Subcutaneous adipose tissue (tissue), 4 donors: ENCODE measurements around the gene RCAN1. TPM values are rescaled to one million over a fixed set of nuclear protein-coding genes. Genes with fewer than 3 reads are reported as not detected.

ENCODE experiments used
- total RNA-seq, 4 donors: library from RNA; depleted of rRNA; stranded (reverse); fragments of >200 nt; gene quantifications; one replicate each; pipeline ENCODE4 v1.1.0, GENCODE V29; 2016
- TF ChIP-seq, protein P1 (sequence below): fragments of 450-650 bp; IDR thresholded peaks from one replicate; pipeline ENCODE4 v1.5.1; 2016; ENCODE audit warnings: low read depth, mild to moderate bottlenecking, control low read depth, antibody characterized with exemption, moderate library complexity

The RCAN1 gene
- total RNA-seq, 4 donors from 2014 or later, result 28.8 to 68.3 (median 47.0) TPM

DNA sequence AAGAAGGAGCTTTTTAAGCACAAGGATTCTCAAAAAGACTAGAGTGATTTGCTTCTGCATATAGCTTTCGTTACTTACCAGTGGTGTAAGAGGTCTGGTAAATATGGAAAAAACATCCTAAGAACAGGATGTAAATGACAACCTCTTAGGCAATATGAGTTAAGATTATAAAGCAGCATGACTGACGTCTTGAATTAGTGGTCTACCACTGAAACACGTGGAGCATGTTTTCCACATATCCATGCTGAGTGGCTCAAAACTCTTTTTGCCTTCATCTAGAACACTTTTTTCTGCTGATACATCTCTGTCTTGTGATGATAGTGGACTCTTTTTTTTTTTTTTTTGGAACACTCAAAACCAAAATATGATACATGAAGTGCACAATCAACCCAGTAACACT lies 44.6 kb downstream of the RCAN1 start:
- TF ChIP-seq, protein P1, sequence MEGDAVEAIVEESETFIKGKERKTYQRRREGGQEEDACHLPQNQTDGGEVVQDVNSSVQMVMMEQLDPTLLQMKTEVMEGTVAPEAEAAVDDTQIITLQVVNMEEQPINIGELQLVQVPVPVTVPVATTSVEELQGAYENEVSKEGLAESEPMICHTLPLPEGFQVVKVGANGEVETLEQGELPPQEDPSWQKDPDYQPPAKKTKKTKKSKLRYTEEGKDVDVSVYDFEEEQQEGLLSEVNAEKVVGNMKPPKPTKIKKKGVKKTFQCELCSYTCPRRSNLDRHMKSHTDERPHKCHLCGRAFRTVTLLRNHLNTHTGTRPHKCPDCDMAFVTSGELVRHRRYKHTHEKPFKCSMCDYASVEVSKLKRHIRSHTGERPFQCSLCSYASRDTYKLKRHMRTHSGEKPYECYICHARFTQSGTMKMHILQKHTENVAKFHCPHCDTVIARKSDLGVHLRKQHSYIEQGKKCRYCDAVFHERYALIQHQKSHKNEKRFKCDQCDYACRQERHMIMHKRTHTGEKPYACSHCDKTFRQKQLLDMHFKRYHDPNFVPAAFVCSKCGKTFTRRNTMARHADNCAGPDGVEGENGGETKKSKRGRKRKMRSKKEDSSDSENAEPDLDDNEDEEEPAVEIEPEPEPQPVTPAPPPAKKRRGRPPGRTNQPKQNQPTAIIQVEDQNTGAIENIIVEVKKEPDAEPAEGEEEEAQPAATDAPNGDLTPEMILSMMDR, result no peak

DNA sequence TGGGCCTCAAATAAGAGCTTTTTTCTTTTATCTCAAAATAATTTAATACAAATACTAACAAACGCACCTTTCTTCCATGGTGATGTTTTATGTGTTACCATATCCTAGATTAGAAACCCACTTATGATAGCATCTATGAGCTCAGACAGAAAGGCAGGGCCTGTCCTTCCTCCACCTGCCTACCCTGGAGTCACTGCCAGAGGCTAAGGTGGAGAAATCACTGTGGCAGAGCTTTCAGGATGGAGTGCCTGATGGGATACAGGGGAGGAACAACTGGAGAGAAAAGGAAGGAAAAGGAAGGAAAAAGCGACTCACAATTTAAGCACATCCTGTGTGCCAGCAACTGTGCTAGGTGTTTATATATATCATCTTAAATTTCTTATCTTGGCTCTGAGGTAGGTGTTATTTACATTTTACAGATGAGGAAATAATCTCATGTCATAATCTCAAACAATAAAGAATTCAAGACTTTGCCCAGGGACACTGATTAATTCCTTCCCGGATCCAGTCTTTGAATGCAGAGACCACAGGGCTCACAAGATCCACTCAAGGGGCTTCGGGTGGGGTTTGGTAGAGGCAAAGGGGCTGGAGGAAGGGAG lies 45.4 kb downstream of the RCAN1 start:
- TF ChIP-seq, protein P1, result no peak

DNA sequence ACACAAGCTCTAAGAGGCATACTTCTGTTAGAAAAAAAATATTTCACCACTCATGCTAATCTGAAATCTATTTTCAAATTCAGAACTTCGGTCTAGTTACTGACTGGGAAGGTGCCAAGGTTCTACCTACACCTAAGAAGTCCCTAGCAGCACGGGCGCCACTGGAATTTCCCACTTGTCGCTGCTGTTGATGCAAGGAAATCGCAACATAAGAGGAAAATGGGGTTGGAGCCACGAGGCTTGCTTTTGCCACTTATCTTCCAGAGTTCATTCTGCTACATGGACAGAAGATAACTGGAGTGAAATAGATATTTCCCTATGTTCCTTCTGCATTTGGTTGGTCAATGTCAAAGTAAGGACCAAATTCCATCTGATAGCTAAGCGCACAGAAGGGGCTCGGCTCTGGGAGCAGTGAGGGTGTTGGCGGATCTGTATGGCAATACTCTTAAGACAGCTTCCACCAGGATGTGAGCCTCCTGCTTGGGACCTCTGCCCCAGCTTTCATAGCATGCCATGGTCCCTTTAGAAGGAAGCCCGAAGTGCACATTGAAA lies 47.2 kb downstream of the RCAN1 start:
- TF ChIP-seq, protein P1, result no peak

DNA sequence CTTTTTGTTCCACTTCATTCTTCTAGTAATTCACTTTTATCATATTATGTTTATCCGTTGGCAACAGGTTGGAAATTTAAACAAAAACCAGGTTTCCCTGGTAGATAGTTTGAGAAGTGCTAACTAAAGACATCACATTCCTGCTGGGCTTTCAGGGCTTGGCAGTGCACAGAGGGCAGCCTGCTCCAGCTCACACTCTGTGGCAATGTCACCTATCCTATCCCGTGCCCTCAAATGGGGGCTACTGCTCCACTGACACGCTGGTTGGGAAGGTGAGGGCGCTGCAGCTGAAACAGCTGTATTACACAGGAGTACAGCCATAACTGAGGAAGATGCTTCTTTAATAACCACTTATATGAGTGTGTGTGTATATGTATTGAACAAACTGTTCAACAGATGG lies 49.7 kb downstream of the RCAN1 start:
- TF ChIP-seq, protein P1, result no peak

DNA sequence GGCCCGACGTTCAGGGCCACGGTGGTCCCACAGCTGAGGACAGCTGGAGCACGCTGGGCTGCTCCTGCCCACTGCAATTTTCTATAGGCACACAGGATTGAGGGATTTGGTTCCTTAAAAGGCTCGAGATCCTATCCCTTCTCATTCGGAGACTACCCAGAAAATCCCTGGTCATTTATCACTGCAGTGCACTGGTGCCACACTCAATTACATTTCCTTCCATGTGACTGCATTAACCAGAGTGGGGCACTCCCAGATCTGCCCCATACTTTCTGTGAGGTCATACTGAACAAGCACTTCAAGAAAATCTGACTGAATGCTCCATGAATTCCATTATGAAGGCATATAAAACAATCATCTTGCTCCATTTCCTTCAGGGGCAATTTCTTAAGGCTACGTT lies 53.1 kb downstream of the RCAN1 start:
- TF ChIP-seq, protein P1, result no peak

DNA sequence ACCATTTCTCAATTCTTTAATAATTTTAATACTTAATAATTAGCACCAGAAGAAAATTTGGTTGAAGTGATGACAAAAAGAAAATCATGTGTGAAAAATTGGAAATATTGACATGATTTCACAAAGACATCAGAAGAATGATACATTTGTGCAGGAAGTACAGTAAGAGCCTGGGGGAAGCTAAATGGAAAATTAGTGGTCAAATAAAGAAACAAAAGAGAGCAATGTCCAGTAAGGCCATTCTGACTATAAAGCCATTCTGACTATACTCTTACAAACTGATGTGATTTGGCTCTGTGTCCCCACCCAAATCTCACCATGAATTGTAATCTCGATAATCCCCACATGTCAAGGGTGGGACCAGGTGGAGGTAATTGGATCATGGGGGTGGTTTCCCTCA lies 54.3 kb downstream of the RCAN1 start:
- TF ChIP-seq, protein P1, result no peak

DNA sequence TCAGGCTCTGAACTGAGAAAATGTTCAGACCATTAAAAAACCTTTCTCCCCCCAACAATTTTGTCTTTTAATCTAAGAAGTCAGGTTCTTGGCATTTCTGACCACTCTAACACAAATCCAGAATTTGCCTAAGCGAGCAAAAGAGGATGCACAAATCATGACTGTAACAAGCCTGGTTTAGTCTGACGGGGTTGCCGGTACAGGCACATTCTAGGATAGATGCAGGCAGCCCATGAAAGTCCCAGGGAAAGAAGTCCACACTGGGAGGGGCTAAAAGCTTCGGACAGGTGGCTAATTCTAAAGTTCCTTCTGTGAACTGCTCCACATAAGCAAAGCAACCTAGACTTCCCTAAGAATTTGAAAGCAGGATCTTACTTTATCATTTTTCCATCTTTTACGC lies 54.9 kb downstream of the RCAN1 start:
- TF ChIP-seq, protein P1, result no peak
